NCI-H774 (cell line): ENCODE data around the gene TIMP2.
"Not testable (repeated sequence)": the region's sequence is repeated elsewhere in the genome, so short reads cannot be mapped to it uniquely, and the experiment has no call there.

Experiments used
- DNase-seq: peaks from one replicate; lab custom pipeline; 2025; lab: John Stamatoyannopoulos, UW

TIMP2 gene

DNA sequence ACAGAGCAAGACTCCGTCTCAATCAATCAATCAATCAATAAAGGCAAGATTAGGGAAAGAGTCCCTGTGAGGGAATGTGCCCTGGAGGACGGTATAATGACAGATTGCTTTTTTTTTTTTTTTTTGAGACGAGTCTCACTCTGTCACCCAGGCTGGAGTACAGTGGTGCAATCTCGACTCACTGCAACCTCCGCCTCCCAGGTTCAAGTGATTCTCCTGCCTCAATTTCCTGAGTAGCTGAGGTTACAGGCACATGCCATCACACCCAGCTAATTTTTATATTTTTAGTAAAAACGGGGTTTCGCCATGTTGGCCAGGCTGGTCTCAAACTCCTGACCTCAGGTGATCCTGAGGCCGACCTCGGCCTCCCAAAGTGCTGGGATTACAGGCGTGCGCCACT lies 35.1 kb downstream of the TIMP2 start:
- not testable (repeated sequence) for DNase-seq

DNA sequence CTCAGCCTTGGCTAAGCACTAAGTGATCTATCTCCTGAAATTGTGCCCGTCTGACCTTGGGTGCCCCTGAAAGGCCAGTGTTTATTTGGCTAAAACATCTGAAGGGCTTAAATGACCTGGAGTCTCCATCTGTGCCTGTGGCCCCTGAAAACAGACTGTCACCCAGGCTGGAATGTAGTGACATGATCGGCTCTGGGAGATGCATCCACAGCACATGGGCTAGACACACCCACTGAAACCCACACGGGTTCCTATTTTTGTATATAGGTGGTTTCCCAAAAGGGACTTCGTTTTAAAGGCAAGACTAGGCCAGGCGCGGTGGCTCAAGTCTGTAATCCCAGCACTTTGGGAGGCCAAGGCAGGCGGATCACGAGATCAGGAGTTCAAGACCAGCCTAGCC lies 35.7 kb downstream of the TIMP2 start:
- DNase-seq: no peak

DNA sequence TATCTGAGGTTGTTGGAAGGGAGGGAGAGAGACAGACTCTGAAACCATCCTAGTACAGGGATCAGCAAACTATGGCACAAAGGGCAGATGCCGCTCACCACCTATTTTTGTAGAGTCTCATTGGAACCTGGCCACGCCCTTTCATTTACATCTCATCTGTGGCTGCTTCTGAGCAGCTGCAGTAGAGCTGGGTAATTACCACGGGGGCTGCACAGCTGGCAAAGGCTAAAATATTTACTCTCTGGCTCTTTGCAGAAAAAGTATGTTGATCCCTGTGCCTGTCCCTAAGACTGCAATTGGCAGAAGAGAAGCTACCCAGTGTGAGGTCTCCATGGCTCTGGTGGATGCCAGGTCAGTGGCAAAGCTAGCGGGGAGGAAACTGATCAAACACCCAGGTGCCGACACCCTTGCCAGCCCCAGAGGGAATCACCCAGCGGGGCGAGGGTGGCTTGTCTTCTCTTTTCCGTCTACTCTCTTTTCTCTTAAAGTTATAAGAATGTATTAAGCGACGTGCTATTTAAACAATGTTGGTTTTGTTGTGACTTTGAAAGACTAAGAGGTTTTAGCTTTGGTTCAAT lies 36.2 kb downstream of the TIMP2 start:
- DNase-seq: peak; percentile 14

DNA sequence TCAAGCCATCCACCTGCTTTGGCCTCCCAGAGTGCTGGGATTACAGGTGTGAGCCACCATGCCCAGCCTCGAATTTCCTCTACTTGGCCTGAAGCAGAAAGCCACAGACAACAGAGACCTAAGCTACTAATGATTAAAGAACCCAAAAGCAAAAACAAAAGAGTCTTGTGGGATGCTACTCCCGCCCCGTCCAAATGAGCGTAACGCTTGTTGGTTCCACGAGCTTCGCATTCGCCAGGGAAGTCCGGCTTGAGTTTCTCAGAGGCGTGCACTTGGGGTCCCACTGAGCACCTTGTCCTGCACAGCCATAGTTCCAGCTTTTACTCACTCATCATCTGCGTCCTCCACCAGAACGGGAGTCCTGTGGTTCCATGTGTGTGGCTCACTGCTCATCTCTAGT lies 38.2 kb downstream of the TIMP2 start:
- no peak for DNase-seq

DNA sequence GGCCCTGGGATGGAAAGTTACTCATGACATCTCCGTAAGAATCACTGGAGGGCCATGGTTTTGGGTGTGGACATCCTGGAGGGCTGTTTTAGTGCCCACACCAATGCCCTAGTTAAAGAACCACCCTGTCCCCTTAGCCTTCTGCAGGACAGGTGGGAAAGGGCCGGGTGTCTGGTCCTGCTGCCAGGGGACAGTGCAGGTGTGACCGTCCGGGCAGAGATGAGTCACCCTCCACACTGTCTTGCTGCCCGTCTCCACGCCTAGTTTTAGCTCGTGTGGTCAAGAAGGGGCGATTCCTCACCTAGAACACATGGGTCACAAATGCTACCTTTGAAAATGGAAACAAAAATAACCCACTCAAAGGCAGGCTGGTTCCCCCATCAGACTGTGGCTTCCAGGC lies 39.2 kb downstream of the TIMP2 start:
- no peak for DNase-seq

DNA sequence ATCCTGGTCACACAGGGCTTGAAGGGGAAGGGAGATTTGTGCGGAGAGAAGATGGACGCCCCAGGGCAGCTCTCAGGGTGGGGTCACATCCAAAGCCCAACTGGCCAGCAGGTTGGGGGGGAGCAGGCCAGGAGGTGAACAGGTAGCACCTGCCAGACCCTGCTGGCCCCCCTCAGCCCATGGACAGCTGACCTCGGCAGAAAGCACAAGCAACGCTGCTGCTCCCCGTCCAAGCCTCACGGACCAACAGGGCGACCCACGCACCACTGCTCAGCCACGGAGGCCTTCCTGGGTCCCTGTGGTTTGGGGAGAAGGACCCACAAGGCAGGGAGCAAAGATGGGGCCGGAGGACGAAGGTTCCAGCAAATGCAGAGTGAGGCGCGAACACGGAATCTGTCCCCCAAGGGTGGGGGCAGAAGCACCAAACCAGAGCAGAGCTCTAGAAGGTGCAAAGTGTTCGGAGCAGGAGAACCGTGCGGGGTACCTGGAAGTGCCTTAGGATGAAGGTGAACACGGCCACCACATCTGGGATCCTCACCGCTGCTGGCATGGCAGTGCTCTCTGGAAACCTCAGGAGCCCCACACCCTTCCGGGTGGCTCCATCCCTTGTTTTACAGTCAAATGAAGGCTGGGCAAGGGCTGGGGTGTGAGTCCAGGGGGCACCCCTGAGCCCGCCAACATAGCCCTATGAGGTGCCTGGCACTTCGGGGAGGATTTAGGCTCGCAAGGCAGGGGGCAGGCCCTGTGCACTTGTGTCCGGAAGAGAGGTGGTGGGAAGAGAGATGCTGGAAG lies 40.1 kb downstream of the TIMP2 start:
- no peak for DNase-seq

DNA sequence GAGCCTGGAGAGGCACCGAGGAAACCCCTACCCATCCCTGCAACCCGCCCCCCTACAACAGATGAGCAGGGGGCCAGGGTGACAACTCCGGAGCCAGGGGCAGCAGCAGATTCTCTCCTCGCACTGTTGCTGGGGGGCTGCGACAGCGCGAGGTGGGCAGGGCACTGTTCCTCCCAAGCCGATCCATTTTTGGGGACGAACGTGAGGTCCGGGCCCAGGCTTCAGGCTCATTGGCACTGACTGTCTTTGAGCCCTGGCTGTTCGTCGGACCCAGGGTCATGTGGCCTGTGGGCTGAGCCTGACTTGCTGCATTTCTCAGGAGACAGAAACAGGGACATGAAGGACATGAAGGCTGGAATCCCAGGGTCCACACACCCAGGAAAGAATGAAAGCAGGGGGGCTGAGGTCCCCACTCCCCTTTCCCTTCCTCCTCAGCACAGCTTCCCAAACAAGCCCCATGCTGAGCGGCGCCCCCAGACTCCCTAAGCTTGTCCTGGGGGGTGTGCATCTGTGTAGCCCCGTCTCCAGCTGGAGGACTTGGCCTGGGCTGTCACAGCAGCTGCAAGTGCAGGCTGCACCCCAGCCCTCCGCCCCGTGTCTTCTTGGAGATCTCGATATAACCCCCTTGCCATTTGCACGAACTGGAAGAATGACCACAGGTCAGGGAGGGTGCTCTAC lies 40.9 kb downstream of the TIMP2 start:
- no peak for DNase-seq

DNA sequence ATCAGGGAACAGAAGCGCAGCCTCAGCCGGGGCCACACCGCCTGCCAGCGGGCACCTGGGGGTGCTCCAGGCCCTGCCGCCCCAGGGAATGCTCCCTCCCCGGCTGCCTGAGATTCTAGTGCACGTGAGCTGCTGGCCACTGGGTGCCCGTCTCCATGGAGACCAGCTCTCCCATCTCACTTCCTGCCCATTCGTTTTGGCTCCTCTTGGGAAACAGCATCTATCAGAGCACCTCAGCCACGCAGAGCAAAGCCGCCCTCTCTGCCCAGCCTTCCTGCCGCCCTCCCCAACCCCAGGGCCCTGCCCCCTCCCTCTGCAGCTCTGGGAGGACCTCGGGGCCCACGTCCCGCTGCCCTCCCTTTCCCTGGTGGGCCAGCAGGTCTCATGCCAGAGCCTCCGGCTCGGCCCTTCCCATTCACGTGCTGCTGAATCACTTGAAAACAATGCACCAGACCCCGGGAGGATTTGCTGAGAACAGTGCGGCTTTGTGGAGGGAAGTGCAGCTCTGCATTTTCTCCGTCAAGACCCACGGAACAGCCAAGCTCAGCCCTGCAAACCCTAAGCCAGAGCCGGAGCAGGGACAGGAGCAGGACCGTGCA lies 41.6 kb downstream of the TIMP2 start:
- DNase-seq: peak; percentile 67

DNA sequence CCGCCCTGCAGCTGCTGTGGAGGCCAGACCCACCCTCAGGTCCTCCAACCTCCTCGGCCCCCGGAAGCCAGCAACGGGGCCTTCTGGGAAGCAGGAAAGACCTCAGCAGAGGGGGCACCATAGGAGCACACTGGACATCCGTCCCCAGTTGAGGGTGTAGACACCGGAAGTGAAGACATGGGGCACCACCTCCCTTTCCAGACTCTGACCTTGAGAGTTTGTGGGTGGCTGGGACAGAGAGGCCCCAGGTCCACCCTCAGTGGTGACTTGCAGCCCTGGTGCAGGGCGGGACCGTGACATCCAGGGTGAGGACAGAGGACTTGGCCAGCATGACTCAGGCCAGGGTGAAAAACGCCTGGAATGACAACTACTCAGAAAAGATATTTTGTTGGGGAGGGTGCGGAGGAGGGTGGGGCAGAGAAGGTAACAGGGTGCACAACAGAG lies 42.1 kb downstream of the TIMP2 start:
- DNase-seq: no peak

DNA sequence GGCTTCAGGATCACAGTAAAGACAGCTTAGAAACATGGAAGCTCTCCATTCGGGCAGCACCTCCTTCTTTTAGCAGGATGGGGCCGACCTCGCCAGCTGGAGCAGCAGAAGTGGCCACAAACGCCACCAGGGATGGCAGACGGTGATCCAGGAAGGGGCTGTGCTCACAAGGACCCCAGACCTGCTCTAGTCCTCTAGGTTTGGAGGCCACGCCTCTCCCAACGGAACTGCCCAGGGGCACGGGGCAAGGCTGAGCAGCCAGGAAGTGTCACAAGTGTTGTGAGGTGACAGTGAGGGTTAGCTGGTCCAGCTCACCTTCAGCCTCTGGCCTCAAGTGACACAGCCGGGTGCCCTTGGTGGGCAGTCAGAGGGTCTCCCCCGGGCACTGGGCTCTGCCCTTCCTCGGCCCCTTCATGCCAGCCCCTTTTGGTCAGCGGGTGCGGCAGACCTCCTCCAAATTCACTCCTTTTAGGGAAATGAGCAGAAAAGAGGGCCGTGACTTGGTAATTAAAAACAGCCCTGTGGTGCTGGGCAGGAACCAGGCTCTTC lies 42.6 kb downstream of the TIMP2 start:
- no peak for DNase-seq

DNA sequence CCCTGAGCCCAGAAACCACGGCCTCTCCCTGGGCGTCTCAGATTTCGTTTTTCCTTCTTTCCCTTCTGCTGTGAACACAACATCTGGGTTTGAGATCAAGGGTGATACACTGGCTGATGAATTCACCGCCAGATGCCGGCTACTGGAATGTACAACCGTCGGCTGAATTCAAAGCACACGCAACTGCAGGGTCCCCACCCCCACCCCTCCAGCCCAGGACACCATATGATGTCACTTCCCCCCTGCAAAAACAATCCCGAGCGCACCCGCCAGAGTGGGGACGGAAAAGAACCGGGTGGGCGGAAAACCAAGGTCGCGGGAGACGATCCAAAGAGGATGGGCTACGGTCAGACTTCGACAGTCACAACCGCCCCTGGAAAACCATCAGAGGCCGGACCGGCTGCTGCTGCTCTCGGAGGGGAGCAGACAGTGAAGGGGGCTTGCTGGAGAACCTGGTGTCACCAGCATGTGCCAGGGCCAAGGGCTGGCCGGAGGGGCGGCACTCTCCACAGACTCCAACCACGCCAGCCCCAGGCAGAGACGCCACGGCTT lies 45.5 kb downstream of the TIMP2 start:
- no peak for DNase-seq

DNA sequence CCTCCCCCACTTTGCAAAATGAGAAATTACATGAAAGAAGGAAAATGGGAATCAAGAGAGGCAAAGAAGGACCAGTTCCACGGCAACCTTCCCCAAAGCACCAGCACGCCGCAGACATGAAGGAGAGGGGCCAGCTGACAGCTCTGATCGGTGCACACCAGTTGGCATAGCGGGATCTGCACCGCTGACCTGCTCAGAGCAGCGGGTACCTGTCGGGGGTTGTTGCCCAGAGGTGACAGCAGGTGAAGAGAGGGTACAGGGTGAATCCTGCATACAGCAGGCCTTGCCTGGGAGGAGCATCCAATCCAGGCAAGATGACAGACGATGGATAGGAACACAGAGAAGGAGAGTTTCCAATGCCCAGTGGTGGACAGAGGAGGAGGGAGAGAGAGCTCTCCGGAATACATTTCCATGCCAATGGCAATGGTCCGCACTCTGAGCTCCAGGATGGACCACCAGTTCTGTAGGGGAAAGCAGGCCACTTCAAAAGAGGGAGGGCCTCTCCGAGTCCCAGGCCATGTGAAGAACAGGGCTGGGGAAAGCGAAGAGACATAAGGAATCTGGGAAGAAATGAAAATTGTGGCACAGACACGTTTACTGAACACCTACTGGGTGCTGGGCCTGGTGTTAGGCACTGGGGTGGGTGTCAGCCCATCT lies 46.2 kb downstream of the TIMP2 start:
- DNase-seq: no peak

DNA sequence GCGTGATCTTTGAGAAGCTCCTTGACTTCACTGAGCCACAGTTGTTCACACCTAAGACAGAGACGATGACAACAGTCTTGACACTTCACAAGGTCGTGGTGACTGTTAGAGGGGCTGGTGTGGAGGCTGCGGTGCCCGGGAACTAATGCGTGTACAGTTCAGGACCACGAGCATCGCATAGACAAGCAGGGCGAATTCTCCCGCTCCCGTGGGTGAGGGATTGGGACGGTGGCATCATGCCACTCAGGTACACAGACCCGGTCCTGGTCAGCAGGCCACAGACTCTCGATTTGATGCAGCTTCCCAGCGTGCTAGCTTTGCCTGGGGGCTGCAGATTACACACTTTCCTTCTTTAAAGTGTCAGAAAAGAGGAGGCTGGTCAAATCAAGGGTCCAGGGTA lies 46.9 kb downstream of the TIMP2 start:
- DNase-seq: no peak

DNA sequence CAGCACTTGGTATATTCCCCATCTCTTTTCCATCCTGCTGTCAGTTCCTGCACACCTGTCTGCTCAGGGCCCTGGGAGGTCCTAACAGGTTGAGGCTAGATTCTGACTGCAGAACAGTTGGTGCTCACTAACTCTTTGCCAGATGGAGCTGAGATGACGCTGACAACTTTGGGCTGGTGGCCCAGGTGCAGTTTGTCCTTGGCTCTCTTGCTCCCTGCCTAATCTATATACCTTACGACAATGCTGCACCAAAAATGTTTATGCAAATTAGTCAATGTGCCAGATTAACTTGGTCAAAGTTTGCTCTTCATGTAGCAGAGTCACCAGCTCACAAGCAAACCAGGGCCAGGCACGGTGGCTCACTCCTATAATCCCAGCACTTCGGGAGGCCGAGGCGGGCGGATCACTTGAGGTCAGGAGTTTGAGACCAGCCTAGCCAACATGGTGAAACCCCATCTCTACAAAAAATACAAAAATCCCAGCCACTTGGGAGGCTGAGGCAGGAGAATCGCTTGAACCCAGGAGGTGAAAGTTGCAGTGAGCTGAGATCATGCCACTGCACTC lies 48.2 kb downstream of the TIMP2 start:
- DNase-seq: not testable (repeated sequence)

DNA sequence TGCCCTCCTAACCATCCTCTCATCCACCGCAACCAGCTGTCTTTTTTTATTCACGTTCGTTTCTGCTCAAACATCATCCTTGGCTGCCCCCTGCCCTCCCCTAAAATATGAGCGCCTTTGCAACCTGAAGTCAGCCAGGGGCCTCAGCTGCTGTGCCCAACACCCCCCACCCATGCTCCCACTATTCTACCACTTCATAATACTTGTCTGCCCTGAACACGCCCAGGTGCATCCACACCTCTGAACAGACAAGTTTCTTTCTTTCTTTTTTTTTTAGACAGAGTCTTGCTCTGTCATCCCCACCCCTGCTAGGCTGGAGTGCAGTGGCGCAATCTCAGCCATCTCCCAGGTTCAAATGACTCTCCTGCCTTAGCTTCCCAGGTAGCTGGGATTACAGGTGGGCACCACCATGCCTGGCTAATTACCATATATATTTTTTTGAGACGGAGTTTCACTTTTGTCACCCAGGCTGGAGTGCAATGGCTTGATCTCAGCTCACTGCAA lies 49.0 kb downstream of the TIMP2 start:
- no peak for DNase-seq

DNA sequence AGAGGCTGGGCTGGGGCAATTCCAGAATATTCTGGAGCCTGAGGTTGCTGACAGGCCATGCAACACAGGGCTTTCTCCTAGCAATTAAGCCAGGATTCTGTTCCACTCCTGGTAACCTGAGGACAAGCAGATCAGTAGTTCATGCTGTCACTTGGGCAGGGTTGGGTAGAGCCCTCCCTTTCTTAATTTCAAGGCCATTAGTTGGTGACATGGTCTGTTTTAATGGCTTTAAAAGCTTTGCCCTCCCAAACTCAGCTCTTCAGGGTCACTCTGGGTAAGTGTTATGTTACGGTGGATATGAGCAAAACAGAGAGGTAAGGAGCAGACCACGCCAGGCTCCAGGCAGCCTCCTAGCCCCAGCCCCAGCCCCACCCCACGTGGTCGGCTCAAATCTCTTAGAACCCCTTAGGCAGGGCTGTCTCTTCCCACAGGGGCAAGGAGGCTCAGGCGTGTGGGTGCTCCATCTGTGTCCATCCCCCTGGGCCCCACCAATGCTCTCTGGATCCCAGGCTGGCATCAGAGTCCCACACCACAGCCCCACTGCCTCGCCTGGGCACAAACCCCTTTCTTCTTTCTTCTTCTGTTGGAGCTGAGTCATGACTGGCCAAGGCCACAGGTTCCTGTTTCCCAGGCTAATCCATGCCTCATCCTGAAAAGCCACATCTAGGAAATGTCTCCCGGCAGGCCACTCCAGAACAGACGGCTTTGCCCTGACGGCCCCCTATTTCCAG lies 49.7 kb downstream of the TIMP2 start:
- DNase-seq: no peak

DNA sequence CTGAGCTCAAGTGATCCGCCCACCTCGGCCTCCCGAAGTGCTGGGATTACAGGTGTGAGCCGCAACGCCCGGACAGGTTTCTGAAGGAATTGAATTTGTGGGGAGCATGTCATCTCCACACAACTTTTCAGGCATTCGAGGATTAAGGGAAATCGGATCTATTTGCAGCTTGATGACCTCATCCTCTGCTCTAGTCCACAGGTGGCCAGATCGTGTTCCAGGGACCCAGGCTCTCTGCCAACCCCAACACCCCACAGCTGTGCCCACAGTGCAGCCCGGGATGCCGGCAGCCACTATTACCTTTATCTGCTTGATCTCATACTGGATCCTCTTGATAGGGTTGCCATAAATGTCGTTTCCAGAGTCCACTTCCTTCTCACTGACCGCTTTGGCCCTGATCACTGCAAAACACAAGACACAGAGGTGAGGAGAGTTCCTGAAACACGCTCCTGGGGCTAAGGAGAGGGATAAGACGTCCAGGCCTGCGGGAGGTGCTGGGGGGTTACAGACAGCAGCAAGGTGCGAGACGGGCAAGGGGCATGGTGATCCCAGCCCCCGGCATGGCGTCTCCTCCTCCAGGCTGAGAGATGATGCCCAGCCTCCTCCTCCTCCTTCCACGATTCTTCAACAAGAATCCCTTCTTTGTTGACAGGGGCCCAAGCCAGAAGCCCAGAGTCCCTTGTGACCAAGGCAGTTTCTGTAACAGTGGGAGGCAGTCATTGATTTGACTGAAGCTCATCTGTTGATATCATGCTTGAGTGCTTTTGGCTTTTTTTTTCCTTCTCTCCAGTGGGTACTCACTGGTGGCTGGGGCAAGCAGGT lies 51.5 kb downstream of the TIMP2 start:
- DNase-seq: peak; percentile 83

DNA sequence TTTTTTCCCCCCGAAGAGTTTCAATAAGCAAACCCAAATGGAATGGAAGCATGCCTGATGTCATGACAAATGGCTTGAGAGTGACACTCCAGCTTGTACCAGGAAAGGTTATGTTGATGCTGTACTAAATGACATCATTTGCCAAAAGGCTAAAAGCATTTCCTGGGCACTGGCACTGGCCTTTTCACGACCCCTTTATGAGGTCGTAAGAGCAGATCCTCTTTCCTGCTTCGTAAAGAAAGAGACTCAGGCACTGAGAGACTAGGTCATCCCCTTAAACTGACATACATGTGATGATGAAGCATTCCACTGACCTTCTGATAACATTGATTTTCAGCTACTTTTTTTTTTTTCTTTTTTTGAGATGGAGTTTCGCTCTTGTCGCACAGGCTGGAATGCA lies 52.7 kb downstream of the TIMP2 start:
- DNase-seq: peak; percentile 10

DNA sequence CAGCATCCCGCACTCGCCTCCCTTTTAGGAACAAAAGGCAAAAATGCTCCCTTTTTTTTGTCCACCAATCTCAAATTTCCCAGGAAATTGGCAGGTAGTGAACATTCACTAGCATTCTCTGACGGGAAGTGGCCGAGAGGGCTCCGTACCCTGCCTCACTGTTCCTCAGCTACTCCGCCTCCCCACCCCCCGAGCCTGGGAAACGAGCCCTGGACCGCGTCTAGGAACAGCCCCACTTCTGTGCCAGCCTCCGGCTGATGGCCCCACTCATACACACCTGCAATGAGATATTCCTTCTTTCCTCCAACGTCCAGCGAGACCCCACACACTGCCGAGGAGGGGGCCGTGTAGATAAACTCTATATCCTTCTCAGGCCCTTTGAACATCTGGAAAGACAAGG lies 54.6 kb downstream of the TIMP2 start:
- DNase-seq: no peak

DNA sequence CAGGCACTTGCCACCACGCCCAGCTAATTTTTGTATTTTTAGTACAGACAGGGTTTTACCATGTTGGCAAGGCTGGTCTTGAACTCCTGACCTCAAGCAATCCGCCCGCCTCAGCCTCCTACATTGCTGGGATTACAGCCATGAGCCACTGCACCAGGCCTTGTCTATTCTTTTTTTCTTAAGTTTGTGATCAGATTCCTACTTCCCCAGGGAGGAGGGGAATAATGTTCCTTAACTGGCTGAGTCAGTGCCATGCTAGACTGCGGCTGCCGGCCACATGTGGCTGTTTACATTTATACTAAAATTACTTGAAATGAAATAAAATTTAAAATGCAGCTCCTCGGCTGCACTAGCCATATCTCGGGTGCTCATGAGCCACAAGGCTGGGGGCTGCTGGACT lies 56.8 kb downstream of the TIMP2 start:
- DNase-seq: no peak
